ENCODE results near the gene RAD54L.

Gene RAD54L

GRCh38 chr1:46263146-46263545 is 15.6 kb downstream of the RAD54L start:
- TF ChIP-seq POLR2A (IDR thresholded peaks at IDR 0.05; ENCODE audit: low read depth, low read length) (no peak), TAF1 (IDR thresholded peaks at IDR 0.05; ENCODE audit: low read depth, low read length) (no peak), SPI1 (IDR thresholded peaks at IDR 0.05; ENCODE audit: low read depth, low read length) (no peak), POLR2AphosphoS5 (IDR thresholded peaks at IDR 0.05; ENCODE audit: low read depth, low read length) (no peak), PAX5 (IDR thresholded peaks at IDR 0.05; ENCODE audit: insufficient read depth, low read length, severe bottlenecking) (no peak), POU2F2 (IDR thresholded peaks at IDR 0.05; ENCODE audit: low read depth, low read length) (no peak)

GRCh38 chr1:46268578-46268977 is 21.0 kb downstream of the RAD54L start:
- TF ChIP-seq POLR2A (IDR thresholded peaks at IDR 0.05; ENCODE audit: low read depth, low read length), result no peak
- no peak for FAIRE-seq
- DNase-seq (ENCODE audit: insufficient read length, low spot score), result no peak

More at GRCh38 chr1:46263146-46263545, 15.6 kb downstream of the RAD54L start:
- no peak for DNase-seq (ENCODE audit: insufficient read length, low spot score)
- no peak for FAIRE-seq

GRCh38 chr1:46274225-46275029 is 26.9 kb downstream of the RAD54L start:
- TF ChIP-seq POLR2AphosphoS5 (IDR thresholded peaks at IDR 0.05; ENCODE audit: low read depth, low read length), result no peak; the same call in 1 of the 2 replicates
- no peak for TF ChIP-seq TAF1 (IDR thresholded peaks at IDR 0.05; ENCODE audit: low read depth, low read length)
- no peak for TF ChIP-seq SPI1 (IDR thresholded peaks at IDR 0.05; ENCODE audit: low read depth, low read length)
- TF ChIP-seq POLR2A (IDR thresholded peaks at IDR 0.05; ENCODE audit: low read depth, low read length), result peak; percentile 40; the same call in 1 of the 2 replicates
- DNase-seq (ENCODE audit: insufficient read length, low spot score) (no peak), FAIRE-seq (no peak)

- FAIRE-seq (no peak), DNase-seq (ENCODE audit: insufficient read length, low spot score) (no peak)
- TF ChIP-seq POU2F2 (IDR thresholded peaks at IDR 0.05; ENCODE audit: low read depth, low read length), result no peak
- no peak for TF ChIP-seq PAX5 (IDR thresholded peaks at IDR 0.05; ENCODE audit: insufficient read depth, low read length, severe bottlenecking)
- no peak for TF ChIP-seq POLR2AphosphoS5 (IDR thresholded peaks at IDR 0.05; ENCODE audit: low read depth, low read length)
- TF ChIP-seq TAF1 (IDR thresholded peaks at IDR 0.05; ENCODE audit: low read depth, low read length), result no peak
- TF ChIP-seq SPI1 (IDR thresholded peaks at IDR 0.05; ENCODE audit: low read depth, low read length), result no peak
- no peak for TF ChIP-seq POLR2A (IDR thresholded peaks at IDR 0.05; ENCODE audit: low read depth, low read length)
Measured at GRCh38 chr1:46275030-46275337, 27.4 kb downstream of the RAD54L start.

- no peak for DNase-seq (ENCODE audit: insufficient read length, low spot score)
- FAIRE-seq, result no peak
- TF ChIP-seq SPI1 (IDR thresholded peaks at IDR 0.05; ENCODE audit: low read depth, low read length) (no peak), POLR2AphosphoS5 (IDR thresholded peaks at IDR 0.05; ENCODE audit: low read depth, low read length) (no peak), POLR2A (IDR thresholded peaks at IDR 0.05; ENCODE audit: low read depth, low read length) (no peak), PAX5 (IDR thresholded peaks at IDR 0.05; ENCODE audit: insufficient read depth, low read length, severe bottlenecking) (no peak), POU2F2 (IDR thresholded peaks at IDR 0.05; ENCODE audit: low read depth, low read length) (no peak), TAF1 (IDR thresholded peaks at IDR 0.05; ENCODE audit: low read depth, low read length) (no peak)
Measured at GRCh38 chr1:46277658-46278373, 30.3 kb downstream of the RAD54L start.

GRCh38 chr1:46278807-46279206 is 31.2 kb downstream of the RAD54L start:
- TF ChIP-seq TAF1 (IDR thresholded peaks at IDR 0.05; ENCODE audit: low read depth, low read length) (no peak), POU2F2 (IDR thresholded peaks at IDR 0.05; ENCODE audit: low read depth, low read length) (no peak), POLR2AphosphoS5 (IDR thresholded peaks at IDR 0.05; ENCODE audit: low read depth, low read length) (no peak; the same call in 1 of the 2 replicates), PAX5 (IDR thresholded peaks at IDR 0.05; ENCODE audit: insufficient read depth, low read length, severe bottlenecking) (no peak), SPI1 (IDR thresholded peaks at IDR 0.05; ENCODE audit: low read depth, low read length) (no peak), POLR2A (IDR thresholded peaks at IDR 0.05; ENCODE audit: low read depth, low read length) (no peak)
- no peak for DNase-seq (ENCODE audit: insufficient read length, low spot score)
- FAIRE-seq, result no peak

- DNase-seq (ENCODE audit: insufficient read length, low spot score) (no peak), FAIRE-seq (no peak)
- TF ChIP-seq POLR2AphosphoS5 (IDR thresholded peaks at IDR 0.05; ENCODE audit: low read depth, low read length), result no peak
- TF ChIP-seq POU2F2 (IDR thresholded peaks at IDR 0.05; ENCODE audit: low read depth, low read length), result no peak
- no peak for TF ChIP-seq PAX5 (IDR thresholded peaks at IDR 0.05; ENCODE audit: insufficient read depth, low read length, severe bottlenecking)
- TF ChIP-seq TAF1 (IDR thresholded peaks at IDR 0.05; ENCODE audit: low read depth, low read length), result no peak
- no peak for TF ChIP-seq POLR2A (IDR thresholded peaks at IDR 0.05; ENCODE audit: low read depth, low read length)
- TF ChIP-seq SPI1 (IDR thresholded peaks at IDR 0.05; ENCODE audit: low read depth, low read length), result no peak
Measured at GRCh38 chr1:46280092-46280491, 32.5 kb downstream of the RAD54L start.

- FAIRE-seq (no peak), DNase-seq (ENCODE audit: insufficient read length, low spot score) (no peak)
- no peak; the same call in 1 of the 2 replicates for TF ChIP-seq POLR2A (IDR thresholded peaks at IDR 0.05; ENCODE audit: low read depth, low read length)
- no peak for TF ChIP-seq TAF1 (IDR thresholded peaks at IDR 0.05; ENCODE audit: low read depth, low read length)
- no peak for TF ChIP-seq POU2F2 (IDR thresholded peaks at IDR 0.05; ENCODE audit: low read depth, low read length)
- no peak for TF ChIP-seq POLR2AphosphoS5 (IDR thresholded peaks at IDR 0.05; ENCODE audit: low read depth, low read length)
- no peak for TF ChIP-seq PAX5 (IDR thresholded peaks at IDR 0.05; ENCODE audit: insufficient read depth, low read length, severe bottlenecking)
- no peak for TF ChIP-seq SPI1 (IDR thresholded peaks at IDR 0.05; ENCODE audit: low read depth, low read length)
Measured at GRCh38 chr1:46281021-46281420, 33.5 kb downstream of the RAD54L start.

- TF ChIP-seq POLR2A (IDR thresholded peaks at IDR 0.05; ENCODE audit: low read depth, low read length) (no peak), SPI1 (IDR thresholded peaks at IDR 0.05; ENCODE audit: low read depth, low read length) (no peak), TAF1 (IDR thresholded peaks at IDR 0.05; ENCODE audit: low read depth, low read length) (no peak), POU2F2 (IDR thresholded peaks at IDR 0.05; ENCODE audit: low read depth, low read length) (no peak), PAX5 (IDR thresholded peaks at IDR 0.05; ENCODE audit: insufficient read depth, low read length, severe bottlenecking) (no peak)
- FAIRE-seq, result no peak
- no peak for DNase-seq (ENCODE audit: insufficient read length, low spot score)
Measured at GRCh38 chr1:46284058-46284457, 36.5 kb downstream of the RAD54L start.

Data from GM12891 (cell line).